Measurements from ENCODE around the gene APC.
A peak's percentile ranks its signal among the peaks of the same experiment; 100 is the strongest.

The APC gene

GRCh38 chr5:112742424-112742823 lies 4.7 kb downstream of the APC start:
- DNase-seq (ENCODE audit: low spot score) = no peak
- POLR2A ChIA-PET (ENCODE audit: low non-redundant PET) = no interaction called here
- CTCF ChIA-PET = no interaction called here
- no peak for TF ChIP-seq CTCF (conservative IDR thresholded peaks at IDR 0.05; ENCODE audit: low read depth)
- H3K27ac ChIP-seq = no peak overlapping the region

- DNase-seq (ENCODE audit: low spot score) = no peak
- no peak overlapping the region for H3K27ac ChIP-seq
- ChIA-PET CTCF (no interaction called here), POLR2A (ENCODE audit: low non-redundant PET) (no interaction called here)
- no peak for TF ChIP-seq CTCF (conservative IDR thresholded peaks at IDR 0.05; ENCODE audit: low read depth)
Observed at GRCh38 chr5:112743631-112744030, 5.9 kb downstream of the APC start.

- POLR2A ChIA-PET (ENCODE audit: low non-redundant PET) = no interaction called here
- CTCF ChIA-PET = interaction anchor here (0.7 kb wide), 1 partner anchor 196 kb away, joined by 3 read pairs; no protein-coding TSS in a partner anchor
- DNase-seq (ENCODE audit: low spot score) = no peak
- TF ChIP-seq CTCF (conservative IDR thresholded peaks at IDR 0.05; ENCODE audit: low read depth) = no peak
- H3K27ac ChIP-seq = no peak overlapping the region
Observed at GRCh38 chr5:112752335-112752734, 14.7 kb downstream of the APC start.

GRCh38 chr5:112755703-112756102 lies 18.0 kb downstream of the APC start:
- DNase-seq (ENCODE audit: low spot score) = no peak
- CTCF ChIA-PET = interaction anchor here (0.6 kb wide), 1 partner anchor 106 kb away, joined by 3 read pairs; no protein-coding TSS in a partner anchor
- H3K27ac ChIP-seq = no peak overlapping the region
- POLR2A ChIA-PET (ENCODE audit: low non-redundant PET) = no interaction called here
- no peak for TF ChIP-seq CTCF (conservative IDR thresholded peaks at IDR 0.05; ENCODE audit: low read depth)

- POLR2A ChIA-PET (ENCODE audit: low non-redundant PET) = no interaction called here
- peak; percentile 67 for DNase-seq (ENCODE audit: low spot score)
- CTCF ChIA-PET = interaction anchor here (0.5 to 2.6 kb wide), 25 partner anchors 8 to 583 kb away, joined by 3 to 60 read pairs (median 5); partner anchors contain the start of gene APC
- TF ChIP-seq CTCF (conservative IDR thresholded peaks at IDR 0.05; ENCODE audit: low read depth) = peak; percentile 87
- no peak overlapping the region for H3K27ac ChIP-seq
Observed at GRCh38 chr5:112757468-112758208, 20.0 kb downstream of the APC start.

- peak overlapping the region; percentile 18 for H3K27ac ChIP-seq
- no peak for DNase-seq (ENCODE audit: low spot score)
- ChIA-PET POLR2A (ENCODE audit: low non-redundant PET) (no interaction called here), CTCF (interaction anchor here (0.5 to 2.6 kb wide), 5 partner anchors 21 to 253 kb away, joined by 3 to 60 read pairs (median 3); no protein-coding TSS in a partner anchor)
- no peak for TF ChIP-seq CTCF (conservative IDR thresholded peaks at IDR 0.05; ENCODE audit: low read depth)
Observed at GRCh38 chr5:112758676-112759075, 21.0 kb downstream of the APC start.
